Epithelial cell of proximal tubule (primary cell): ENCODE measurements around the gene DNAJA4. TPM values are rescaled to one million over a fixed set of nuclear protein-coding genes. Genes with fewer than 3 reads are reported as not detected.
A peak's percentile ranks its signal among the peaks of the same experiment; 100 is the strongest.

Experiments used
- DNase-seq: peaks from one replicate; pipeline ENCODE4 v3.0.0-alpha.2; 2011; ENCODE audit warnings: low read depth
- H3K4me3 ChIP-seq: 2 replicates; pipeline ENCODE4 v1.5.1; 2011; ENCODE audit warnings: low read depth, mild to moderate bottlenecking, low read length
- total RNA-seq: library from RNA; depleted of rRNA; stranded (reverse); fragments of >200 nt; gene quantifications from 2 replicates; pipeline ENCODE4 v1.2.3, GENCODE V29; 2015
- TF ChIP-seq, protein P1 (sequence below): conservative IDR thresholded peaks from 2 replicates; pipeline ENCODE4 v1.5.1; 2012; ENCODE audit warnings: low read depth, mild to moderate bottlenecking, low read length

DNAJA4 gene
- total RNA-seq, 1 donor from 2014 or later, result 10.2 TPM

DNA sequence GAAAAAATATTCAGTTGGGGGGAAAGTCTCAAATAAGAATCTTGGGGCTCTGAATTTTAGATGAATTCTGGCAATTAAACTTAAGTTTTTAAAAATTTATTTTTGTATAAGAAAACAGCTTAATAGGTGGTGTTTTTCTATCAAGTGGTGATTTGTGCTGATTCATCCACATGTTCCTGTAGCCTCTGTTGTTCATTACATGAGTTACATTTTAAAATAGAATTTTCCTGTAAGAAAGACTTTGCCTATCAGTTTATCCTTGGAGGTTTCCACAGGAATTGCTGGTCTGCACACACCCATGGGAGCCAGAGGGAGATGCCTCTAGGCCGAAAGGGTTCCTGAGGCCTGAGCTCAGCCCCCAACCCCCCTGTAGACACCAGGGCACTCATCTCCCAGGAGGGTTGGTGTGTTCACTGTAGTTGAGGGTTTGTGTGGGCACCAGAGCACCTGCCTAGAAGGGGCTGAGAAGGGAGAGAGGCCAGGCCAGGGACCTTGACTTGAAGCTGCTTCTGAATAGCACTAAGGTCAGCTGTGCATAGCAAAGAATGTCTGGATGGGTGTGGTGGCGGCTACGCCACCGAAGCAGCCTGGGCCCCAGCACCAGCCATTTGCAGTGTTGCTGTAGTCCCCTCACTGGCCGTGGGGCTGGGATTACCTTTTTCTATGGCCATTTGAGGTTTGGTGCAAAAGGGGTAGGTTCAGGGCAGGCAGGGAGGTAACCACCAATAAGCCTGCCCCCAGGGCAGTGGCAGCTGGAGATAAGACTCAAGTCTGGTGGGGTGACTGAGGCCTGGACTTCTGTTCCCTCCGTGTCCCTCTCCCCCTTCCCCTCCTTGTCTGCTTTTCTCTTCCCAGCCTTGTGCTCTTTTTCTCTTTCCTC lies 11.9 kb downstream of the DNAJA4 start:
- no peak overlapping the region for H3K4me3 ChIP-seq
- DNase-seq, result no peak
- TF ChIP-seq, protein P1, sequence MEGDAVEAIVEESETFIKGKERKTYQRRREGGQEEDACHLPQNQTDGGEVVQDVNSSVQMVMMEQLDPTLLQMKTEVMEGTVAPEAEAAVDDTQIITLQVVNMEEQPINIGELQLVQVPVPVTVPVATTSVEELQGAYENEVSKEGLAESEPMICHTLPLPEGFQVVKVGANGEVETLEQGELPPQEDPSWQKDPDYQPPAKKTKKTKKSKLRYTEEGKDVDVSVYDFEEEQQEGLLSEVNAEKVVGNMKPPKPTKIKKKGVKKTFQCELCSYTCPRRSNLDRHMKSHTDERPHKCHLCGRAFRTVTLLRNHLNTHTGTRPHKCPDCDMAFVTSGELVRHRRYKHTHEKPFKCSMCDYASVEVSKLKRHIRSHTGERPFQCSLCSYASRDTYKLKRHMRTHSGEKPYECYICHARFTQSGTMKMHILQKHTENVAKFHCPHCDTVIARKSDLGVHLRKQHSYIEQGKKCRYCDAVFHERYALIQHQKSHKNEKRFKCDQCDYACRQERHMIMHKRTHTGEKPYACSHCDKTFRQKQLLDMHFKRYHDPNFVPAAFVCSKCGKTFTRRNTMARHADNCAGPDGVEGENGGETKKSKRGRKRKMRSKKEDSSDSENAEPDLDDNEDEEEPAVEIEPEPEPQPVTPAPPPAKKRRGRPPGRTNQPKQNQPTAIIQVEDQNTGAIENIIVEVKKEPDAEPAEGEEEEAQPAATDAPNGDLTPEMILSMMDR, result no peak

DNA sequence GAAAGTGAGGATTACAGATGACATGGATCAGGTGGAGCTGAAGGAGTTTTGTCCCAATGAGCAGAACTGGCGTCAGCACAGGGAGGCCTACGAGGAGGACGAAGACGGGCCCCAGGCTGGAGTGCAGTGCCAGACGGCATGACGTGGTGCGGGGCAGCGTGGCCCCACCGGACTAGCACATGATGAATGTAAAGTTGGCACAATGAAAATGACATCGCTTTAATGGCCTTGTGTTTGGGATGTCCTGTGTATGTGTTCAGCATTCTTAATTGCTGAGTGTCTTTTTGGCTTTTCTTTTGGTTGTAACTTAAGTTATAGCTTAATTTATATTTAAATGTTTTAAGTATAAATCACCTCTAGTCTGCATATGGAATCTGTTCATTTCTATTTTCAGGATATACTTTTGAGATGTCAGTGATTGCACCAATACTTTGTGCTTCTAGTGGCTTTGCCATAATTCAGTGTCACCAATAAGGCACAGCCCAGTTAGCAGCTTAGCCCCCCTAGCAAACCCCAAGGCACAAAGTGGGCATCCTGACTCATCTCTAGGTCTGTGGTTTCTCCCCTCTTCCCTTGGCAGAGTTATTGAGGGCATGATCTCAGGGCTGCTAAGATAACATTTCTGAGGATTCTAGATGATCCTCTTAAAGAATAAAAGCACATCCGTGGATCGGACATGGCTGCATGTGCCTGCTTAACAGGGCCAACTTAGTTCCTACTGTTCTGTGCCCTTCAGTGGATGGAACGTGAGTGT lies 16.1 kb downstream of the DNAJA4 start:
- H3K4me3 ChIP-seq, result no peak overlapping the region
- no peak for DNase-seq
- TF ChIP-seq, protein P1, result no peak

DNA sequence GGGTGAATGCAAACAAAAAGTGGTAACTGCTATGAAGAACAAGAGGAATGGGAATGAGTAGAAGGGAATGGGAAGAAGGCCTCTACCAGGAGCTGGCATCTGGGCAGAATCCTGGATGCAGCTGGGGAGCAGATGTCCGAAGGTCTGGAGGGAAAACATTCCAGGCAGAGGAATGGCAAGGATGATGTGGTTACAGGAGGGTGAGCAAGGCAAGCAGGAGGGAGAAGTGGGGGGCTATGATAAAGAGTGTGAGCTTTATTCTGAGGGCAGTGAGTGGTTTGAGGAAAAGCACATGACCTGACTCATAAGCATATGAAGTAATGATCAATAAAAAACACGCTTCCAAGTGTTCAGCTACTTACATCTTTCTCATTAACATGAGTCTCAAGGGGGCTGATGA lies 18.0 kb downstream of the DNAJA4 start:
- TF ChIP-seq, protein P1, result no peak
- H3K4me3 ChIP-seq, result no peak overlapping the region

DNA sequence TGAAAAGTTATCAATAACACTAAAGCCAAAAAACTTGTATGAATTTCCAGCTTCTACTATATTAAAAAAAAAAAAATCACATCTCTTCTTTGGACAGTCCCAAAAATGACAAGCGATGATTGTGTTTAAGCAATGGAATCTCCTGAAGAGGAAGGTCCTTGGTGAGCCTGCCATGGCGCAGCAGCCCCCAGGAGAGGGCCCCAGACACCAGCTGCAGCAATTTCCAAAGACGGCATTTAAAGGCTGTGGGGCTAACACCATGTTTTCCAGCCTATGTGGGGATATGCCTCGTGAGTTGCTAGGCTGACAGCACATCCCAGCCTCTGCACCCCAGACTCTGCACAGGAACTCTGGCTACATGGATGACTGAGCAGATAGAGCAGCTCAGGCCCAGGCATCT lies 20.4 kb downstream of the DNAJA4 start:
- TF ChIP-seq, protein P1, result peak; percentile 19
- no peak for DNase-seq
- no peak overlapping the region for H3K4me3 ChIP-seq

More for the DNA sequence above, 18.0 kb downstream of the DNAJA4 start:
- no peak for DNase-seq

DNA sequence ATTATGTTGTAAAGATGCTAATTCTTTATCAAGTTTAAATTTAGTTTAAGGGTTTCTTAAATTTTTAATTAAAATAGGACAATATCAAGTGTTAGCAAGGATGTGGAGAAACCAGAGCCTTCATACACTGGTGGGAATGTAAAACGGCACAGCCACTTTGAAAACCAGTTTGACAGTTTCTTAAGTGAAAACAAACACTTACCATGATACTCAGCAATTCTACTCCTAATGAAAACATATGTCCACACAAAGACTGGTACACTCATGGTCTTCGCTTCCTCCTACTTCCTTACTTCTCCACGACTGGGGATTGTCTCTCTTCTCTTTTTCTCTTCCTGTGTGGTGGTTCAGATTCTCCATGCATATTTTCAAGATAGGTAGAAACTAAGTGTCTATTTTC lies 25.9 kb downstream of the DNAJA4 start:
- no peak for DNase-seq
- no peak overlapping the region for H3K4me3 ChIP-seq
- TF ChIP-seq, protein P1, result no peak

DNA sequence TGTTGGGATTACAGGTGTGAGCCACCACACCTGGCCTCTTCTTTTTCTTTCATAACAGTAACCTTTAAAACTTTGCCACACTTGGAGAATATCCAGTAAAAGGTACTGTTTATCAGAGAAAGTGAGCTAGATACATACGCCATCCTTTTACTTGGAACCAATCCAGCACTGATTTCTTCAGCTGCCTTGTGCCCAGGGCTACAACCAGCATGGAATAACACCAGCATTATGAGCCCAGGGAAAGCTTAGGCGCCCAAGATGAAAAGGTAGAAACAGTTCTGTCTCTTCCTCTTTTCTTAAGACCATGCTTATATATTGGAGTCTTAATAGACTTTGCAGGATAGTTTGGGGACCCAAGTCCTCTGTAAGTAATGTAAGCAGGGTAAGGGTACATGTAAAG lies 26.7 kb downstream of the DNAJA4 start:
- H3K4me3 ChIP-seq, result no peak overlapping the region
- no peak for DNase-seq
- TF ChIP-seq, protein P1, result no peak

DNA sequence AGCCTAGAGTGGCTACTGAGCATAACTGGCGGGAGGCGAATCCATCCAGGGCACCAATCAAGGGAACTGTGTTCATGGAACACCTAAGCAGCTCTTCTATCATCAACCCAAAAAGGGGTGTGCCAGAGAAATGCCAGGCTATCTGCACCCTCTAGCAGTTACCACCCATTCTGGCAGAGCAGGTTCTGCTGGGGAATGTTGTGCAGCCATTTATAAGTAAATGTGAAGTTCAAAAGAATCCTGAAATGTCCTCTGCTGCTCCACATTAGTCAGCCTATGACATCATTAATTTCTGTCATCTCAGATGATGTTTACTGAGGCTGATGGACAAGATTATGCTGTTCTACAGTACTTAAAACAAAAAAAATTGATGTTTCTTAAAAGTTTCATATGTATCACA lies 27.3 kb downstream of the DNAJA4 start:
- H3K4me3 ChIP-seq, result no peak overlapping the region
- DNase-seq, result no peak
- TF ChIP-seq, protein P1, result no peak
